K562 (cell line): ENCODE results near the gene CCDC71L. TPM values are rescaled to one million over a fixed set of nuclear protein-coding genes. Genes with fewer than 3 reads are reported as not detected.

ENCODE experiments used
- COPS2 ChIP-seq: fragments of 450-650 bp; conservative IDR thresholded peaks from 2 replicates; pipeline ENCODE4 v1.6.1; 2016; ENCODE audit warnings: mild to moderate bottlenecking, moderate library complexity
- ELF4 ChIP-seq: fragments of 450-650 bp; formaldehyde crosslinking; IDR thresholded peaks from 2 replicates; pipeline ENCODE4 v1.4.0; 2022; ENCODE audit warnings: missing genetic modification characterization
- FIP1L1 ChIP-seq: fragments of 200-400 bp; formaldehyde crosslinking; IDR thresholded peaks from 2 replicates; pipeline ENCODE4 v1.6.1; 2018; ENCODE audit warnings: mild to moderate bottlenecking, low read depth, low read length; ENCODE audit not compliant: poor library complexity, severe bottlenecking
- HDGF ChIP-seq: fragments of 450-650 bp; IDR thresholded peaks from 2 replicates; pipeline ENCODE4 v1.6.1; 2016
- KAT7 ChIP-seq: sonication (generic); formaldehyde crosslinking; IDR thresholded peaks from 2 replicates; pipeline ENCODE4 v1.8.0; 2022; ENCODE audit warnings: missing genetic modification reagents, mild to moderate bottlenecking, borderline replicate concordance
- MYBL2 ChIP-seq, 2 experiments: fragments of 450-650 bp in 1 of 2; sonication (generic) in 1 of 2; formaldehyde crosslinking in 1 of 2; IDR thresholded peaks; 2 replicates each; pipeline versions ENCODE4 v1.6.1 to v1.8.1; 2017 to 2022; ENCODE audit warnings: borderline replicate concordance in 1 of 2, inconsistent platforms in 1 of 2, low read depth in 1 of 2, mild to moderate bottlenecking in 1 of 2, missing genetic modification reagents in 1 of 2, moderate library complexity in 1 of 2
- PHTF2 ChIP-seq: fragments of 250-450 bp; sonication (Bioruptor Pico); IDR thresholded peaks from 2 replicates; pipeline ENCODE4 v1.5.0; 2021; ENCODE audit warnings: mild to moderate bottlenecking
- POLR3A ChIP-seq: IDR thresholded peaks from 2 replicates; pipeline ENCODE4 v1.6.1; 2011; ENCODE audit warnings: borderline replicate concordance, mild to moderate bottlenecking, moderate library complexity; ENCODE audit not compliant: insufficient read length, insufficient read depth; ENCODE audit errors: extremely low read depth
- THRA ChIP-seq: fragments of 450-650 bp; IDR thresholded peaks from 2 replicates; pipeline ENCODE4 v1.6.1; 2017; ENCODE audit warnings: mild to moderate bottlenecking, moderate library complexity
- polyA plus RNA-seq, 8 experiments: library from polyadenylated mRNA; depleted of rRNA in 4 of 8; stranded (reverse) in 5 of 8; unstranded in 3 of 8; fragments of >200 nt; fragmentation: Nextera tagmentation in 2 of 8; fragmentation: Illumina TruSeq in 1 of 8; extraction: Ambion mirVana in 2 of 8; extraction: Trizol in 1 of 8; gene quantifications; 2 replicates each; pipeline versions ENCODE4 v1.2.1 to v1.2.3, GENCODE V29; 2011 to 2014; ENCODE audit warnings: inconsistent platforms in 1 of 8, missing spikeins in 1 of 8
- total RNA-seq, 7 experiments: library from RNA; depleted of rRNA in 6 of 7; stranded (reverse); fragments of >200 nt in 6 of 7; fragmentation: Illumina TruSeq in 2 of 7; extraction: Trizol in 2 of 7; gene quantifications; 2 replicates each; pipeline versions ENCODE4 v1.2.1 to v1.2.3, GENCODE V29; 2011 to 2021; ENCODE audit warnings: low replicate concordance in 1 of 7
- TF ChIP-seq, protein P1 (sequence below): fragments of 450-650 bp; IDR thresholded peaks from 2 replicates; pipeline ENCODE4 v1.6.1; 2017; ENCODE audit warnings: antibody characterized with exemption, mild to moderate bottlenecking
- TF ChIP-seq, protein P2 (sequence below), 2 experiments: fragments of 450-650 bp in 1 of 2; sonication (generic) in 1 of 2; formaldehyde crosslinking in 1 of 2; IDR thresholded peaks; 2 replicates each; pipeline versions ENCODE4 v1.7.1 to v1.9.0; 2016 to 2022; ENCODE audit warnings: inconsistent platforms in 1 of 2, mild to moderate bottlenecking in 1 of 2, missing genetic modification reagents in 1 of 2

Gene CCDC71L
- total and polyA plus RNA-seq, 9 of the 15 experiments (the other 6 are each of a cell fraction or from before 2014, with no cell fraction given): 5.7 to 108 (median 25.4) TPM

- TF ChIP-seq, protein P1, sequence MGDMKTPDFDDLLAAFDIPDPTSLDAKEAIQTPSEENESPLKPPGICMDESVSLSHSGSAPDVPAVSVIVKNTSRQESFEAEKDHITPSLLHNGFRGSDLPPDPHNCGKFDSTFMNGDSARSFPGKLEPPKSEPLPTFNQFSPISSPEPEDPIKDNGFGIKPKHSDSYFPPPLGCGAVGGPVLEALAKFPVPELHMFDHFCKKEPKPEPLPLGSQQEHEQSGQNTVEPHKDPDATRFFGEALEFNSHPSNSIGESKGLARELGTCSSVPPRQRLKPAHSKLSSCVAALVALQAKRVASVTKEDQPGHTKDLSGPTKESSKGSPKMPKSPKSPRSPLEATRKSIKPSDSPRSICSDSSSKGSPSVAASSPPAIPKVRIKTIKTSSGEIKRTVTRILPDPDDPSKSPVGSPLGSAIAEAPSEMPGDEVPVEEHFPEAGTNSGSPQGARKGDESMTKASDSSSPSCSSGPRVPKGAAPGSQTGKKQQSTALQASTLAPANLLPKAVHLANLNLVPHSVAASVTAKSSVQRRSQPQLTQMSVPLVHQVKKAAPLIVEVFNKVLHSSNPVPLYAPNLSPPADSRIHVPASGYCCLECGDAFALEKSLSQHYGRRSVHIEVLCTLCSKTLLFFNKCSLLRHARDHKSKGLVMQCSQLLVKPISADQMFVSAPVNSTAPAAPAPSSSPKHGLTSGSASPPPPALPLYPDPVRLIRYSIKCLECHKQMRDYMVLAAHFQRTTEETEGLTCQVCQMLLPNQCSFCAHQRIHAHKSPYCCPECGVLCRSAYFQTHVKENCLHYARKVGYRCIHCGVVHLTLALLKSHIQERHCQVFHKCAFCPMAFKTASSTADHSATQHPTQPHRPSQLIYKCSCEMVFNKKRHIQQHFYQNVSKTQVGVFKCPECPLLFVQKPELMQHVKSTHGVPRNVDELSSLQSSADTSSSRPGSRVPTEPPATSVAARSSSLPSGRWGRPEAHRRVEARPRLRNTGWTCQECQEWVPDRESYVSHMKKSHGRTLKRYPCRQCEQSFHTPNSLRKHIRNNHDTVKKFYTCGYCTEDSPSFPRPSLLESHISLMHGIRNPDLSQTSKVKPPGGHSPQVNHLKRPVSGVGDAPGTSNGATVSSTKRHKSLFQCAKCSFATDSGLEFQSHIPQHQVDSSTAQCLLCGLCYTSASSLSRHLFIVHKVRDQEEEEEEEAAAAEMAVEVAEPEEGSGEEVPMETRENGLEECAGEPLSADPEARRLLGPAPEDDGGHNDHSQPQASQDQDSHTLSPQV: peak; percentile 23; the same call in 1 of the 2 replicates
- TF ChIP-seq, protein P2, sequence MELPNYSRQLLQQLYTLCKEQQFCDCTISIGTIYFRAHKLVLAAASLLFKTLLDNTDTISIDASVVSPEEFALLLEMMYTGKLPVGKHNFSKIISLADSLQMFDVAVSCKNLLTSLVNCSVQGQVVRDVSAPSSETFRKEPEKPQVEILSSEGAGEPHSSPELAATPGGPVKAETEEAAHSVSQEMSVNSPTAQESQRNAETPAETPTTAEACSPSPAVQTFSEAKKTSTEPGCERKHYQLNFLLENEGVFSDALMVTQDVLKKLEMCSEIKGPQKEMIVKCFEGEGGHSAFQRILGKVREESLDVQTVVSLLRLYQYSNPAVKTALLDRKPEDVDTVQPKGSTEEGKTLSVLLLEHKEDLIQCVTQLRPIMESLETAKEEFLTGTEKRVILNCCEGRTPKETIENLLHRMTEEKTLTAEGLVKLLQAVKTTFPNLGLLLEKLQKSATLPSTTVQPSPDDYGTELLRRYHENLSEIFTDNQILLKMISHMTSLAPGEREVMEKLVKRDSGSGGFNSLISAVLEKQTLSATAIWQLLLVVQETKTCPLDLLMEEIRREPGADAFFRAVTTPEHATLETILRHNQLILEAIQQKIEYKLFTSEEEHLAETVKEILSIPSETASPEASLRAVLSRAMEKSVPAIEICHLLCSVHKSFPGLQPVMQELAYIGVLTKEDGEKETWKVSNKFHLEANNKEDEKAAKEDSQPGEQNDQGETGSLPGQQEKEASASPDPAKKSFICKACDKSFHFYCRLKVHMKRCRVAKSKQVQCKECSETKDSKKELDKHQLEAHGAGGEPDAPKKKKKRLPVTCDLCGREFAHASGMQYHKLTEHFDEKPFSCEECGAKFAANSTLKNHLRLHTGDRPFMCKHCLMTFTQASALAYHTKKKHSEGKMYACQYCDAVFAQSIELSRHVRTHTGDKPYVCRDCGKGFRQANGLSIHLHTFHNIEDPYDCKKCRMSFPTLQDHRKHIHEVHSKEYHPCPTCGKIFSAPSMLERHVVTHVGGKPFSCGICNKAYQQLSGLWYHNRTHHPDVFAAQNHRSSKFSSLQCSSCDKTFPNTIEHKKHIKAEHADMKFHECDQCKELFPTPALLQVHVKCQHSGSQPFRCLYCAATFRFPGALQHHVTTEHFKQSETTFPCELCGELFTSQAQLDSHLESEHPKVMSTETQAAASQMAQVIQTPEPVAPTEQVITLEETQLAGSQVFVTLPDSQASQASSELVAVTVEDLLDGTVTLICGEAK (IDR thresholded peaks at IDR 0.05): no peak
- TF ChIP-seq, protein P2 (CRISPR knock-in tag; IDR thresholded peaks at IDR 0.05): no peak
- TF ChIP-seq COPS2 (no peak), FIP1L1 (no peak), POLR3A (no peak), KAT7 (CRISPR knock-in tag) (no peak), HDGF (no peak), ELF4 (CRISPR knock-in tag) (no peak), PHTF2 (CRISPR knock-in tag) (no peak), MYBL2 (IDR thresholded peaks at IDR 0.05; ENCODE audit: low read depth) (no peak), MYBL2 (CRISPR knock-in tag; IDR thresholded peaks at IDR 0.05; ENCODE audit: borderline replicate concordance) (no peak), THRA (no peak)
Observed at GRCh38 chr7:106658316-106659165, 2.4 kb downstream of the CCDC71L start (continued).
